ENCODE data around the gene UTP15.

UTP15 gene

GRCh38 chr5:73625372-73625943 is 59.9 kb downstream of the UTP15 start:
- no peak for DNase-seq

- no peak for DNase-seq
Measured at GRCh38 chr5:73625944-73626811, 60.6 kb downstream of the UTP15 start, which contains the start of gene ARHGEF28. TSS of gene ARHGEF28 (plus strand) at chr5:73626196. CDS start at chr5:73684852, 58,656 bp downstream.

DNA sequence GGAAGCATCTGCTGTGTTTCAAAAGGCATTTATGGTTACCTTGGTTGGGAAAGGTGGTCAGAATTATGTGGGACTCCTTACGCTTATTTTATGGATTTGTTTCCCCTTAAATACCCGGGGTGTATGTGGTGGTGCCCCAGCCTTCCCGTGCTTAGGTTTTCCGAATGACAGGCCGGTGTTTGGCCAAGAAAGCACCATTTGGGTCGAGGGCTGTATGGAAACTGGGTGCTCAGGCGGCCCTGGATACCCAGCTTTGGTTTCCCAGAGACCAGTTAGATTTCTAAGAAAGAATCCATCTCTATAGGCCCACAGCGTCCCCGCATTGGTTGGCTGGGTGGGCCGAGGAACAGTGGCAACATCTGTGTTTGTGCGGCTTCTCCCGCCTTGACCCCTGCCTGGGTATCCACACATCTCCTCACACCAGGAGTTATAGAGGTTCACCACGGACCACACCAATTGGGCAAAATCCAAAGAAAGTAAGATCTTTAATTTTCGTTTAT is 61.3 kb downstream of the UTP15 start:
- DNase-seq = no peak

GRCh38 chr5:73629456-73629855 is 63.9 kb downstream of the UTP15 start:
- no peak for DNase-seq

DNA sequence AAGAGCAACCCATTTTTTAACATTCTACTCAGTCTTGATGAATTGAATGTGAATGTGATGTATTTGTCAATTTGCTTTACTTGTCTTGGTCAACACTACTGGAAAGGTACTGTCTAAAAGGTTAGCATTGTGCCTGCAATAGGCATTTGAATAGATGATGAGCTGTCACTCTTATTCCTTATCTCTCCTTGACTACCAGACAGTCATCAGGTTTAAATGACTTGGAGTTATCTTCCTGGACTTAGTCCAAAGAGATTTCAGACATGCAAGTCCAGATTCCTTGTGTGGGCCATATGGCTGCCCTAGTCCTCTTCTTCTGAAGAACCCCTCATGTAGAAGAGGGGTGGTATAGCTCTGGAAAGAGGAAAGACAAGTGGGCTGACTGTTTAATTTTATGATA is 65.2 kb downstream of the UTP15 start:
- DNase-seq = no peak

DNA sequence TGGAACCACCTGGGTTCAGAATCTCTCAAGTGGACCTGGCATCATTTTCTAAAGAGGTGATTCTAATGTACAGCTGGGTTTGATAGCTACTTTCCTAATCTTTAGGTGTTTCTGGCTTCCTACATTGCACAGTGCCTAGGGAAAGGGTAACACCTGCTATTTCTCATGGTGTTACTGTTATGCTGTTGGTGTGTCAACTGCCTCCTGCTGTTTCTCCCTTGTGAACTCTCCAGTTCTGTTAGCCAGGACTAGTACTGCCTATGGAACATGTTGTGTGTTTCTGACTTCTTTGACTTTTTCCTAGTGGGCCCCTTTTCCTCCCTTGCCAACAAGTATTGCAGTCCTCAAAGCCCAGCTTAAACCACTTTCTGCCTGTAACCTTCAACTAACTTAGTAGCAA is 66.0 kb downstream of the UTP15 start:
- no peak for DNase-seq
